Dedifferentiated amniotic fluid mesenchymal stem cell (primary cell): ENCODE measurements around the gene ENTPD2.
A peak's percentile ranks its signal among the peaks of the same experiment; 100 is the strongest.
"Not testable (repeated sequence)": the region's sequence is repeated elsewhere in the genome, so short reads cannot be mapped to it uniquely, and the experiment has no call there.

Experiments used
- DNase-seq: peaks from one replicate; pipeline ENCODE4 v3.0.0-alpha.2; 2016; ENCODE audit errors: extremely low spot score

The ENTPD2 gene

DNA sequence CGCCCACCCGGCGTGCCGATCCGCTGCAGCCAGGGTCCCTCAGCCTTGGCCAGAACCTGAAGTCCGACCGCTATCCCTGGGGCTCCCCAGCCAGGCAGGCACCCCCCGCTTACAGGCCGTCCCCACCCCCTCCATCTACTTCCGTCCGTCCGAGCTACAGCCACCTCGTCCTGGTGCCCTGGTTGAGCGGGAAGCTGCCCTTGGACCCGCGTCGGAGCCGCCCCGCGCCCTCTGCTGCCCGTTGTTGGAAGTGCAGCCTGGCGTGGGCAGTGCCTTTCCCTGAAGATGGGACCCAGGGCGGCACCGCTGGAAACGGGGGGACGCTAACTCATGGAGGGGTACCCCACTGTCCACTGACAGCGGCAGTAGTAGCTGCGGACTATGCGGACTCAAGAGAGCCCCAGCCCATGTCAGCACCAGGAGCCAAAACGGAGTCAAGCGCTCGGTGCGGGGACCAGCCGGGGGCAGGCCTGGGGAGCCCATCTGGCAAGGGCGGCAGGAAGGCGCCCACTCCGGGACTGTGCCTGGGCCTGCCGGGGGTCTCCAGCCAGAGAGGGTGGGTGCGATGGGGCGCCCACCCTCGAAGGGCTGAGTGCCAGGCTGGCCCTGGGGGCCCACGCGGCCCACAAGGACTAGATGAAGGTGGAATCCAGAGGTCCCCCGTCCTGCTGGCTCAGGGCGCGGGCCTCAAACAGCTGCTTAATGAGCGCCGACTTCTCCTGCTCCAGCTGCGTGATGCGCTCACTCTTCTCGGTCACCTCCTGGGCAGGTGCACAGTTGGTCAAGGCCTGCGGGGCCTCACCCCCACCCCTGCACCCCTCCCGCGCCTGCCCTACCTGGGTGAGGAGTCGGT lies 10.4 kb upstream of the ENTPD2 start:
- no peak for DNase-seq

DNA sequence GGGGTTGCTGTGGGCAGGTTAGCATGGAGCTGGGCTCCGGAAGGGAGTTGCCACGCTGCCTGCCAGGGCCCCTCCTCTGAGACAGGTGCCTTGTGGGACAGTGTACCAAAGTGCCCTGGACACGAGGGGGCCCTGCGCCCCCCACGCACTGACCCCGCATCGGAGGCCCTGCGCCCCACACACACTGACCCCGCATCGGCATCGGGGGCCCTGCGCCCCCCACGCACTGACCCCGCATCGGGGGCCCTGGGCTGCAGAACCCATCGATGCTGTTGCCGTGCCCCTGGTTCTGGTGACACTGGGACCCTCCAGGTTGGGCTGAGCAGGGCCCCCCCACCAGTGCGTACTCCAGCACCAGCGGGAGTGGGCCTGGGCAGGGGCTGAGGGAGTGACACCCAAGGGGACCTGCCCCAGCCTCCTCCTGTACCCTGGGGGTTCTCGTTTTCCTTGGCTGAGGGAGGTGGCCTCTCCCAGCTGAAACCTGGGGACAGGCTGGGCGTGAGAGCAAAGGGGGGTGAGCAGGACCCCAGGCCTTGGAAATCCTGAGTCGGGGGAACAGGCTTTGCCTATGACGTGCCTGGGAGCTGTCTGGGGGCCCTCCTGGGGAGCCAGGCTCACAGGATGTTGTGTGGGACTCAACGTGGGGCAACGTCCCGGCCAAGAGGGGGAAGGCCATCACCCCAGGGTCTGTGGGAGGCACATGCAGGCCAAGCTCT lies 9.6 kb upstream of the ENTPD2 start:
- DNase-seq, result no peak

DNA sequence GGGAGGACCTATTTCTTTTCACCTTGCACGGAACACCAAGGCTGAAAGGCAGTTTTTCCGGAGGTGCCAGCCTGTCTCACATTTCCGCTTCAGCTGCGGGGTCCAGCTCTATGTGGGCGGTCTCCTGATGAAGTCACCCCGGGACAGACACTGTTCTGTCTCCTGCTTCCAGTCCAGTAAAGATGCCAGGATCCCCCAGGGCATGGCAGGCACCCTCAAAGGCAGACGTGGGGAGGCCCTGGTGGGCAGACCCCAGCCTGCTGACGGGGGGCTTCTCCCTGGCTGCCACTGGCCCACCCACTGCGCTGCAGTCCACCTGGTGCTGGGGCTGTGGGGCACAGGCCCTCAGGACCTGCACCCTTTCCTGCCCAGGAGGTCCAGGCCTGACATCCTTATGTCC lies 8.9 kb upstream of the ENTPD2 start:
- DNase-seq, result not testable (repeated sequence)

DNA sequence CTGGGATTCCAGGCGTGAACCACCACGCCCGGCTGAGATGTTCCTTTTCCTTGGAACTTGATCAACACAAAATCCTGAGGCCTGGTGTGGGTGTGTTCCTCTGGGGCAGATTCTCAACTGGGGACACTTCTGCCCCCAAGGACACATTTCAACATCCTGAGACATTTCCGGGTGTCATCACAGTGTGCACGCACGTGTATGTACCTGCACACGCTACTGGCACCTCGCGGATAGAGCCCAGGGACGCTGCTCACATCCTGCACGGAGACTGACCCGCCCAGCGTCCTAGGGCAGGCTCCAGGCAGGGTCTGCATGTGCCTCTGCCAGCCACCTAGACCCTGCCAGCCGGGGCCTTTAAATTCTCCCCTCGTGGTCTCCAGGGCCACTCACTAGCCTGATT lies 8.5 kb upstream of the ENTPD2 start:
- DNase-seq, result no peak

DNA sequence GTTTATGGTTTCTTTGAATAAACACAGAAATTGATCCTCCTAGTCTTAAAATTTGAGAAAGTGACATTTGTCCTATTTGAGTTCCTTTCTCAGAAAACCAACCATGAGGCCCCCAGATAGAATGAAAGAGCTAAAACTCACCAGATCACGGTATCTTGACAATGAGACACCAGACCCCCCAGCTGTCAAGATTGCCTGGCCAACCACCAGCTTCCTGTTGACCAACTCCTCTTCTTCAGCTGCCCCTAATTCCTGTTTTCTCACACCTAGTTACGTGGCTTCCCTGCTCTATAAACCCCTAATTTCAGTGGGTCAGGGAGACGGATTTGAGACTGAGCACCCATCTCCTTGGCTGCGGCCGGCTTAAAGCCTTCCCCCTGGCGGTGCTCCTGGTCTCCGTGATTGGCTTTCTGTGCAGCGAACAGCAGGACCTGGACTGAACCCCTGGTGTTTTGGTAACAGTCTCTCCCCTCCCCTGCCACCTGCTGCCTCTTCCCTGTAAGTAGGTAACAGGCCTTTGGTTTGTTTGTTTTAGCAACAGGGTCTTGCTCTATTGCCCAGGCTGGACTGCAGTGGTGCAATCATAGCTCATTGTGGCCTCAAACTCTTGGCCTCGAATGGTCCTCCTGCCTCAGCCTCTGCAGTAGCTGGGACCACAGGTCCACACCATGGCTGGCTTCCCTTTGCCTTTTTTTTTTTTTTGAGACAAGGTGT lies 4.8 kb upstream of the ENTPD2 start:
- DNase-seq, result no peak

DNA sequence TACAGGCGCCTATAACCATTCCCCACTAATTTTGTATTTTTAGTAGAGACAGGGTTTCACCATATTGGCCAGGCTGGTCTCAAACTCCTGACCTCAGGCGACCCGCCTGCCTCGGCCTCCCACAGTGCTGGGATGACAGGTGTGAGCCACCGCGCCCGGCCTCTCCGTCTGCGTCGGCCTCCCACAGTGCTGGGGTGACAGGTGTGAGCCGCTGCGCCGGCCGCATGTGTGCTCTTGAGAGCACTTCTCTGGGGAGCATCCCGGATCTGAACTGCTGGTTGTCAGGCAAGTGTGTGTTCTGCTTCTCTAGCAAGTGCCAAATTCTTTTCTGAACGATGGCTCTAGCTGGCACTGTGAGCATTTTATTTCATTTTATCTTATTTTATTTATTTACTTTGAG lies 3.7 kb upstream of the ENTPD2 start:
- no peak for DNase-seq

DNA sequence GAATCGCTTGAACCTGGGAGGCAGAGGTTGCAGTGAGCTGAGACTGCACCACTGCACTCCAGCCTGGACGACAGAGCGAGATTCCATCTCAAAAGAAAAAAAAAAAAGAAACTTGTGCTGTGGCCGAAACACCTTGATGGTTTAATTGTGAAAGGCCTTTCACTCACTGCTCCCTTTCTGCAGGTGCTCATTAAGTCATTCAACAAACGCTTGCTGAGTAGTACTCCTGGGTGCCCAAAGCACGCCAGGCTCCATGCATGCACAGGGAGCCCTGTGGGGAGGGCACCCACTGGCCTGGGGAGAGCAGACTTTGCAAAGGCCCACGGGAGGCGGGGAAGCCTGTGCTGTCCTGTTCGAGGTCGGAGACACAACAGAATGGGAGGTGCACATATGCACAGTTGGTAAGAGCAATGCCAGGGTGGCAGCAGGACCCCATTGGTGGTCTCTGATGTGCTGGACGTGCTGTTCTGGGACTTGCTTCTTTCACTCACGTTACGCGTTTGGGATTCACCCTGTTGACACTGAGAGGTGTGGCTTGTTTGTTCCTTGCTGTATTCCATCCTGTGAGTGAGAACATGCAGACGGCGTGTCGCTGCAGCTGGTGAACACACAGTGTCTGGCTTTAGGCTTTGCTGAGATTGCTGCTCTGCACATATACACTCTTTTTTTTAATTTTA lies 3.0 kb upstream of the ENTPD2 start:
- DNase-seq, result no peak

DNA sequence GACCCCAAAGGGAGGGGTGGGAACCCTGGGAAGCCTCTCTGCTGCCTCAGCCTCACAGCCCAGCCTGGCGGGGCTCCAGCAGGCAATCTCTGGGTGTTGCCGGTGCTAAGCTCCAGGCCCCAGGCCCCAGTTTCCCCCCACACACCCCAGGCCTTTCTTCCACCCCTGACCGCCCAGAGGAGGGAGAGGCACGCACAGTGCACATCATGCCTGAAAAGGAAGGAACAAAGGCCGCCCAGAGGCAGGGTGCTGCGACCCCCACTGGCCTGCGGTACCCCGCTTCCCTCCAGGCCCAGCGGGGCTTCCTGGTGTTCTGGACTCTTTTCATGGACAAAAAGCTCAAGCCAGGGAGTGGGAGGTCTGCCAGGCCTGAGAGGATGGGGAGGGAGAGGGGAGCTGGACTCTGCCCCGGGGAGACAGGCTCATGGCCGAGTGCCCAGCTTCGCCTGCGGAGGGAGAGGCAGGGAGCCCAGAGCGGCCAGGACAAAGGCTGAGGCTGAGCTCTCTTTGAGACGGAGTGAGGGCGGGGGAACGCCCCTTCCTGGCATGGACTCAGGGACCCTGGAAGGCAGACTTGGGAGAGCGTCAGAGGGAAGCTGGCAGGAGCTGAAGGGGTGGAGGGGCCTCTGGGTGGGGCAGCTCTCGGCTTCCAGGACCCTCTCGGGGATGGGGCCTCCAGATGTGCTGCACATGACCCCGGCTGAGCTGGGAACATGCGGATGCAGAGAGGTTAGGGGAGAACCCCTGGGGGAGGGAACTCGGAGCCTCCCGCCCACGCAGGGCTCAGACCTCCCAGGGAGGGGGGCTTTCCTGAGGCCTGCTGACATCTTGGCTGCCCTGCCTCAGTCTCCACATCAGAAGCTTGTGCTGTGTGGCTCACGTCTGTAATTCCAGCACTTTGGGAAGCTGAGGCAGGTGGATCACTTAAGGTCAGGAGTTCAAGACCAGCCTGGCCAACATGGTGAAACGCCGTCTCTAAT lies 1.8 kb upstream of the ENTPD2 start:
- DNase-seq, result peak; percentile 77

DNA sequence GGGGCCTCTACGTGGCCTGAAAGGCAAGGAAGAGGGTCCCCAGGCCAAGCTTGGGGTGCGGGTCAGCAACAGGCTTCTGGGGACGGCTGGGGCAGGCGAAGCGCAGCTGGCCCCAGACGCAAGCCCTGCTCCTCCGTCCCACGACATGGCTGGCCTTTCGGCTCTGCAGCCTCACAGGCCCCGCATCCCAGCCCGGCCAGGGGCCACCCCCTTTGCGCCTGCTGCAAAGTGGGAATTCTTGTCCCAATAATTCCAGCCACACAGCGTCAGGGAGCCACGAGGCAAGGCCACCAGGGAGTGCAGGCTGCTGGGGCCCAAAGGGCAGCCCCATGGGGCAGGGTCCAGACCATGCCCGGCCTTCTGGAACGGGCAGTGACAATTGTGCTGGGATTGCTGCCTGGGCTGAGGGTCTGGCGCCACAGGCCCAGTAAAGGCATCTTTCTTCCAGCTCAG lies 1.1 kb upstream of the ENTPD2 start:
- no peak for DNase-seq

DNA sequence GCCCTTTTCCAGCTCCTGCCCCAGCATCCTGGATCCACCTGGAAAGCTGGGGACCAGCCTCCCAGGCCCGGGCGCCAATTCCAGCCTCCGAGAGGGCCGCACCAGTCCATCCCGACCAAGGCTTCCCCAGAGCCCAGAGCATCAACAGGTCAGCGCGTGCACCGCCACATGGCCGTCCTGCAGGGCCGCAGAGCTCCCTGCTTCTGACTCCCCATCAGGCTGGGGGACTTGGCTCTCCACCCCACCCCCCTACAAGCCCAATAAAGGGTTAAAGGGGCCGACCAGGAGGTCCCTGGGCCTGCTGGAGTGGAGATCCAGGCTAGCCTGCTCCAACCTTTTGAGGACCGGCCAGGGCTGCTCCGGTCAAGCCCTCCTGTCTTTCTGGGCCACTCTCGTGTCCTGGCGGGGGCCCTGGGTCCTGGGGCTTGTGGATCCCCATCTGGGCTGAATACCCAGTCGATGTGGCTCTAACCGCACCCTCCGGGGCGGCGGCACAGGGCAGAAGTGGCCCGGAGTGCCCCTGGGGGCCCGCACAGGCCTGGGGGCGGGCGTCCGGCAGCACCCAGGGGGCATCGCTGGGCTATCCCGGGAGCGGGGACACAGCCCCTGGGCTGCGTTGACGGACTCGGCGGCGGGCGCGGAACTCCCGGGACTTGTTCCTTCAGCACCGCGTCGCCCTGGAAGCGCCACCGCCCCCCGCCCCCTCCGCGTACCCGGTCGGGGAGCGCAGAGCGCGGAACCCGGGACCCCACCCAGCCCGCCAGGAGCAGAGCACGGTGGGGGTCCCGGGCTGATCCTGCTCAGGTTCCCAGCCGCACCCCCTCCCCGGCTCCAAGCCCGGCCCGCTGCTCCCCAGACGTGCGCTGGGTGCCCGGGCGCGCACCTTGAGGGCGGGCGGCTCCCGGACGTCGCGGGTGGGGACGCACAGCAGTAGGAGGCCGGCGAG lies 590 bp downstream of the ENTPD2 start:
- DNase-seq, result no peak

DNA sequence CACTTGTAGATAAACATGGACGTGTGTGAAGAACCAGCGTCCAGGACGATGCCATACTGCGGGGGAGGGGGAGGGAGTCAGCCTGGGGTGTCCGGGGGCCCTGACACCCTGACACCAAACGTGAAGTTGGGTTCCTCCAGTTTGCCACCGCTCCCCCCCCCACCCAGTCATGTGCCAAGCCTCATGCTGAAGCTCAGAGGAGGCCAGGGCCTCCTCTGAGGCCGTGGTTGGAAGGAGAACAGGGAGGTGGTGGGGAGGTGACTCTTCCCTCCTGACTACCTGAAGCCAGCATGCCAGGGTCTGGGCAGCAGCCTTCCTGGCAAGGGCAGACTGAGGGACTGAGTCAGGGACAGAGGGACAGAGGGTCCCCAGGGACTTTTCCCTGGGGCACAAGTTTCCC lies 1.6 kb downstream of the ENTPD2 start:
- DNase-seq, result no peak

DNA sequence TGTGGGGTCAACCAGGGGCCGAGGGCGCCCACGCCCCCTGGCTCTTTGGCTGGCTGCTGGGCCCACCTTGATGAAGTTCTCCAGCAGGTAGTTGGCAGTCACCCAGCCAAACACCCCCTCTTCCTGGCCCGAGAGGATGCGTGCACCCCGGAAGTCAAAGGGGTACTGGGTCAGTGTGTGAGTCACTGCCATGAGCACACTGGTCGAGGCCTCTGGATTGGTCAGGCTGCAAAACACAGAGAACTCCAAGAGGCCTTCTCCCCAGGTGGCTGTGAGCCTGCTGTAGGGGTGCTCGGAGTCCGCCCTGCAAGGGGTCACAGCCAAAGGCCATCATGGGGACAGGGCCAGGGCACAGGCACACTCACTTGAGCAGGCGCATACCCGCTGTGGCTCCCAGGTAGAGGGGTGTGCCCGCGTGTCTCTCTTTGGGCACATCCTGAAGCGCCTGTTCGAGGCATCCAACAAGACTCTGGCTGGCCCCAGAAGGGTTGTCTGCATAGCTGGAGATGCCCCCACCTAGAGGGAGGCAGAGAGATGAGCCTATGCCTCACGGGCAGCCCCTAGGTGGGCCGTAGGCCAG lies 2.6 kb downstream of the ENTPD2 start:
- DNase-seq, result no peak

DNA sequence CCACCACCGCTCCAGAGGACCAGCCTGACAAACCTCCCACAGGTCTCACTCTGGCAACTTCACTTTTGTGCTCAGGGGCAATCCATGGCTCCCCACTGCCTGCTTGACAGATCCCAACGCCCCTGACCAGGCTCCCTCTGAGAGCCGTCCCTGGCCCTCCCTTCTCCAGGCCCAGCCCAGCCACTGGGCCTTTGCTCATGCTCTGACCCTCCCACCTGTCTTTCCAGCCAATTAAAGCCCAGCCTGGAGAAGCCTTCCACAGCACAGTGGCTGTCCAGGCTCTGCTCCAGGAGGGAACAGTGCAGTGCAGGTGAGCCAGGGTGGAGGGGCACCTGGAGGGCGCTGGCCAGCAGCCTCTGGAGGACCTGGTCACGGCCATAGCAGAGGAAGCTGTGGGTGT lies 3.3 kb downstream of the ENTPD2 start:
- DNase-seq, result no peak

DNA sequence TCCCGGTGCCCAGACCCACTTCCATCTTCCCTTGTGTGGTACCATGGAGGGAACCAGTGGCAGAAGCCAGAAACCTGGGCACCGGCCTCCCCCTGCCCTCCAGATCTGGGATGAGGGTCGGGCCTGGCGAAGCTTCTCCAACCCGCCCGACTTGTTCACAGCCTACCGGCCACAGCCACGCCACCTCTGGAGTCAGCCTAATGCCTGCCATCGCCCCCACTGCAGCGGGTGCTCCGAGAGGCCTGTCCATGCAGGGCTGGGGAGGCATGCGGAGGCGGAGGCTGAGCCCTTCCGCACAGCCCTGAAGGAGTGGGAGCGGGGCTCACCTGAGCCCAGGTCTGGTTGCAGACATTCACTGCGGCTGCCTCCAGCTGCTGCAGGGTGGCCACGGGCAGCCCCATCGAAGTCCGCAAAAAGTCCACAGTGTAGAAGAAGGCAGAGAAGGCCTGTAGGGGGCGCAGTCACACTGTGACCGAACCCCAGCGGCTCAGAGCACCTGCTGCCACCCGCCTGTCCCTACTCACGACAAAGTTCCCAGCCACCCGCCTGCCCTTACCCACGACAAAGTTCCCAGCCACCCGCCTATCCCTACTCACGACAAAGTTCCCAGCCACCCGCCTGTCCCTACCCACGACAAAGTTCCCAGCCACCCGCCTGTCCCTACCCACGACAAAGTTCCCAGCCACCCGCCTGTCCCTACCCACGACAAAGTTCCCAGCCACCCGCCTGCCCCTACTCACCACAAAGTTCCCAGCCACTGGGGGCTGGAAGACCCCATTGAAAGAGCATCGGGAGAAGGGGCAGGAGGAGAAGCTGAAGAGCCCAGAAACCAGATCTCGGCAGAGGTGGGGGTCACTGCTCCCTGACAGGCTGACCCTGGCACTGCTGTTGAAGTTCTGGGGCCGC lies 4.1 kb downstream of the ENTPD2 start:
- peak; percentile 32 for DNase-seq

DNA sequence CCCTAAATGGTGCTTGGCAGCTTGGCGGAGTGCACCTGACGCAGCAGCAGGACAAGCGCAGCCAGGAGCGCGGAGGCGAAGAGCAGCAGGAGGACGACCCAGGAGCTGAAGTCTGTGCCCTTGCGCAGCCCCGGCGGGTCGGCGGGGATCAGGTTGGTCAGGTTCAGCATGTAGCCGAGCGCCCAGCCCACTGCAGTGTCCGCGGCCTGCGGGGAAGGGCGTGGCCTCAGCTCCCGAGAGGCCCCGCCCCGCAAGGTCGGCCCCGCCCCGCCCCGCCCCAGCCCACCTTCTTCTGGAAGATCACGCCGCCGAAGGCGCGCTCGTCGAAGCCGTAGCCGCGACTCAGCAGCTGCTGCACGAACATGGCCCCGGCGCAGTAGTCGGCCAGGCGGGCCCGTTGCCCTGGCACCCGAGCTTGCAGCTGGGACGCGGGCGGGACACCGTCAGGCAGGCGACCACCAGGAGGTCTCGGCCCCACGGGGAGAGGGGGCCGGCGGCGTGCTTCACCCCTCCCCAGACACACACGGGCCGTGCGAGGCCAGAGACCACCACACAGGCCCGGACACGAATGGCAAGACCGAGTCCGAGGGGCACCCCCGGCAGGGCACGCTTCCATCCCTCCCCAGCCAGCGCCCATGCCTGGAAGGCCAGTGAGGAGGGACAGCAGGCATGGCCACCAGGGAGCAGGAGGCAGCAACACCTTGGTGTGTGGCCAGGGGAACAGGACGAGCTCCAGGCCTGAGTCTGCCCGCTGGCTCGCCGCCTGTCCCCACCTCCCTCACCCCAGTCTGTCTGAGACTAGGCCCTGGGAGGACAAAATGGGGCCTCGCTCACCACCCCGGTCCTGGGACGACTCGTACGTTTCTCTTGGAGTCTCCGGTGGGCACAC lies 5.0 kb downstream of the ENTPD2 start:
- no peak for DNase-seq

DNA sequence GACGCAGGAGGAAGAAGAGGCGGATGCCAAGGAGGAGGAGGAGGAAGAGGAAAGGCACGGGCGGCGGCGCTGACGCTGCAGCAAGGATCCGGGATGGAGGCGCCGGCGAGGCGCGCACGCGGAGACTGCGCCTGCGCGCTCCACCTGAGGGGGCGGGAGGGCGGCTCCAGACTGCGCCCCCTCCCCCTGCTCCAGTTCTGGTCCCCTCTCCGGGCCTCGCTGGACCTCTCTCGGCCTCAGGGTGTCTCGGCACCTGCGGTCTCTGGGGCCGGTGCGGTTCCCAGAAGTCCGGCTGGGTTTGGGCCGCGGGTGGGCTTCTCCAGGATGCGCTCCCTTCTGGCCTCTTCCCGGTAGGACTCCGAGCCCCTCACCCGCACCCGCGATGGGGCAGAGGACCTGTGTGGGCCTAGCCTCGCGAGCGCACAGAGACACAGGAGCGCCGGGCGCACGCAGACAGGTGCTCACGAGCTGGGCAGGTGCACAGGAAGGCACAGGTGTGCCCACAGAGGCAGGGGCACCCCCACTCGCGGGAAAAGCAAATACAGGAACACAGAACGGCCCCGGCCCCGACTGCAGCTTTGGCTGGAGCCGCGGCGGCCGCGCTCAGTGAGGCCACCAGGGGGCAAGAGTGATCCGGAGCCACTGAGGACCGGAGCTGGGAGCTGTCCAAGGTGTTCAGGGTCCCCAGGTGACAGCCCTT lies 7.6 kb downstream of the ENTPD2 start, which contains the start of gene NPDC1:
Gene NPDC1 (minus strand): TSS at position 90 of the 700 bp plus-strand sequence. CDS start 188 bp downstream, outside the sequence.
- DNase-seq, result peak; percentile 61
